Neural crest cell (in vitro differentiated cells): ENCODE measurements around the gene ATP11A. TPM values are rescaled to one million over a fixed set of nuclear protein-coding genes. Genes with fewer than 3 reads are reported as not detected.
"Not testable (repeated sequence)": the region's sequence is repeated elsewhere in the genome, so short reads cannot be mapped to it uniquely, and the experiment has no call there.

Source experiments
- DNase-seq: peaks from one replicate; pipeline ENCODE4 v3.0.0; 2021; ENCODE audit warnings: low read depth, mixed read lengths, low spot score
- H3K27ac Mint-ChIP-seq: one replicate; pipeline ENCODE4 v1.8.0; 2021; ENCODE audit warnings: mild to moderate bottlenecking, mixed read lengths; ENCODE audit not compliant: unreplicated experiment
- H3K27me3 Mint-ChIP-seq: 2 replicates; pipeline ENCODE4 v1.8.0; 2021; ENCODE audit warnings: low read depth, mild to moderate bottlenecking, mixed read lengths
- H3K36me3 Mint-ChIP-seq: 2 replicates; pipeline ENCODE4 v1.8.0; 2021; ENCODE audit warnings: low read depth, mild to moderate bottlenecking, mixed read lengths
- H3K4me1 Mint-ChIP-seq: 2 replicates; pipeline ENCODE4 v1.8.0; 2021; ENCODE audit warnings: mixed read lengths
- H3K4me3 Mint-ChIP-seq: one replicate; pipeline ENCODE4 v1.8.0; 2021; ENCODE audit warnings: mild to moderate bottlenecking, mixed read lengths
- H3K9me3 Mint-ChIP-seq: 2 replicates; pipeline ENCODE4 v1.8.0; 2021; ENCODE audit warnings: mixed read lengths
- total RNA-seq: library from RNA; stranded (reverse); gene quantifications from 2 replicates; pipeline ENCODE4 v1.2.1, GENCODE V29; 2021
- TF ChIP-seq, protein P1 (sequence below): fragments of 200-600 bp; sonication (generic); conservative IDR thresholded peaks from 2 replicates; pipeline ENCODE4 v1.5.0; 2021; ENCODE audit warnings: antibody characterized with exemption, mild to moderate bottlenecking

ATP11A gene
- total RNA-seq, 1 donor from 2014 or later: 97.4 TPM

DNA sequence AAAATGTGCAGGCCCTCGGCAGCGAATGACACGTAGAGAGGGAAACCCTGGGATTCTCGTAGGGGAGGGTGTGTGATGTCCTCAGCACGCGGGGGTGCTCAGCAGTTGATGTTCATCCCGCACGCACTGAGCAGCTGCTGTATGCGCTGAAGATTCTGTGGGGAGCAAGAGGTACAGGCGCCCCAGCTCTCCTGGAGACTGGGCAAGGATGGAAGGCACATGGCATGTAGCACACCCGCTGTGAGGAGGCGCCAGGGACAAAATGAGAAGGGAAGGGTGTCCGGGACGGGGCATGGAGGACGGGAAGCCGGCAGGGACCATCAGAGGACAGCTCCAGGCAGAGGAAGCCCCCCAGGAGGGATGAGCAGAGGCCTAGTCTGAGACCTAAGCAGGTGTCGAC lies 15.4 kb downstream of the ATP11A start:
- Mint-ChIP-seq H3K27ac (peak overlapping the region; percentile 19), H3K36me3 (peaks cover 5% of the 10 kb centered on the region)
- TF ChIP-seq, protein P1, sequence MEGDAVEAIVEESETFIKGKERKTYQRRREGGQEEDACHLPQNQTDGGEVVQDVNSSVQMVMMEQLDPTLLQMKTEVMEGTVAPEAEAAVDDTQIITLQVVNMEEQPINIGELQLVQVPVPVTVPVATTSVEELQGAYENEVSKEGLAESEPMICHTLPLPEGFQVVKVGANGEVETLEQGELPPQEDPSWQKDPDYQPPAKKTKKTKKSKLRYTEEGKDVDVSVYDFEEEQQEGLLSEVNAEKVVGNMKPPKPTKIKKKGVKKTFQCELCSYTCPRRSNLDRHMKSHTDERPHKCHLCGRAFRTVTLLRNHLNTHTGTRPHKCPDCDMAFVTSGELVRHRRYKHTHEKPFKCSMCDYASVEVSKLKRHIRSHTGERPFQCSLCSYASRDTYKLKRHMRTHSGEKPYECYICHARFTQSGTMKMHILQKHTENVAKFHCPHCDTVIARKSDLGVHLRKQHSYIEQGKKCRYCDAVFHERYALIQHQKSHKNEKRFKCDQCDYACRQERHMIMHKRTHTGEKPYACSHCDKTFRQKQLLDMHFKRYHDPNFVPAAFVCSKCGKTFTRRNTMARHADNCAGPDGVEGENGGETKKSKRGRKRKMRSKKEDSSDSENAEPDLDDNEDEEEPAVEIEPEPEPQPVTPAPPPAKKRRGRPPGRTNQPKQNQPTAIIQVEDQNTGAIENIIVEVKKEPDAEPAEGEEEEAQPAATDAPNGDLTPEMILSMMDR: no peak

DNA sequence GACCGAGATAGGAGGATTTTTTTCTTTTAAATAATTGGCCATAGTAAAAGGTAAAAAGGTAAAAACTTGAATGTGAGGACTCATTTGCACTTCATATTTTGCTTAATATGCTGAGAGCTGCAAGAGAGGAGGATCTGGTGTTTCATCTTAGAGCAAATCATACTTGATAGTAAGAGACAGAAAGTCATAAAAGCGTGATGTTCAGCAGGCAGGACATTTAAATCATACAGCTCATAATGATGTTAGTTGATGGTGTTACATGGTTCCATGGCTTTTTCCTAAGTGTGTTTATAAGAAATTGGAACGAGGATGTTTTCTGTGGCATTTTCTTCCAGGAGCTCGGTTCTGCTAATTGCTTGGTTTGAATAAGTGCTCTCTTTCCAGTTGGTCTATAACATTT lies 16.3 kb downstream of the ATP11A start:
- Mint-ChIP-seq H3K27me3 (no peaks in the 10 kb centered on the region), H3K27ac (no peak overlapping the region), H3K4me1 (peaks cover 58% of the 10 kb centered on the region), H3K36me3 (peaks cover 5% of the 10 kb centered on the region), H3K9me3 (no peaks in the 10 kb centered on the region), H3K4me3 (no peak overlapping the region)
- DNase-seq: no peak
- TF ChIP-seq, protein P1: no peak

More for the DNA sequence above, 15.4 kb downstream of the ATP11A start:
- Mint-ChIP-seq H3K4me3 (no peak overlapping the region), H3K4me1 (peaks cover 51% of the 10 kb centered on the region), H3K27me3 (no peaks in the 10 kb centered on the region), H3K9me3 (no peaks in the 10 kb centered on the region)
- DNase-seq: no peak

DNA sequence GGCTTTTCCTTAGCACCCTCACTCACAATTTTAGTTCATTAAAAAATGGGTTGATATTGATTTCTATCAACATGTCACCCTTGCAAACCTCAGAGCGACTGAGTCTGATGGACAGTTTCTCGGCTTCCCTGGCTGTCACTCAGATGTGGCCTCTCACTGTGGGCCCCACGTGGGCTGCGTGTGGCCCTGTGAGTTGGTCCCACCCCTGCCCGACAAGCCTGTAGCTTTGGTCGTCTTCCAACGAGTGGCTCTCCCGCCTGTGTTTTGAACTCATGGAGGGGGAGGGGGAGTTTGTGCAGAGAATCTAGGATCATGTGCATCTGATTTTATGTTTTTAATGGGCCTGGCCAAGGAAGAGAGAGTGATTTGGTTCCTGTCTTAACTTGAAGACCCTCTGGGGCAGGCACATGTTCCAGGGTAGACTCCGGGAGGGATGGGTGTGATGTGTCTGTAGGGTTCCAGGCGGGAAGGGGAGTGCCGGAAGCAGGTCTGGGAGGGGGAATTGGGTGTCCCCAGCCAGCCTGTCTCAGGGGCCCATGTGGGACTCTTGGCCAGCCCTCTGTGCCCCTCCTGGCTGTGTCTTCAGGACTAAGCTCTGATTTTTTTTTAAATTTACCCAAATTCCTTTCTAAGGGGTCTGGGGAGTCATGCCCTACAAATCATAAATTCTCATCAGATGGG lies 18.9 kb downstream of the ATP11A start:
- peaks cover 66% of the 10 kb centered on the region for H3K4me1 Mint-ChIP-seq
- DNase-seq: no peak
- H3K9me3 Mint-ChIP-seq: no peaks in the 10 kb centered on the region
- H3K4me3 Mint-ChIP-seq: no peak overlapping the region
- H3K27me3 Mint-ChIP-seq: no peaks in the 10 kb centered on the region
- TF ChIP-seq, protein P1: no peak
- H3K36me3 Mint-ChIP-seq: peaks cover 2% of the 10 kb centered on the region
- H3K27ac Mint-ChIP-seq: no peak overlapping the region

DNA sequence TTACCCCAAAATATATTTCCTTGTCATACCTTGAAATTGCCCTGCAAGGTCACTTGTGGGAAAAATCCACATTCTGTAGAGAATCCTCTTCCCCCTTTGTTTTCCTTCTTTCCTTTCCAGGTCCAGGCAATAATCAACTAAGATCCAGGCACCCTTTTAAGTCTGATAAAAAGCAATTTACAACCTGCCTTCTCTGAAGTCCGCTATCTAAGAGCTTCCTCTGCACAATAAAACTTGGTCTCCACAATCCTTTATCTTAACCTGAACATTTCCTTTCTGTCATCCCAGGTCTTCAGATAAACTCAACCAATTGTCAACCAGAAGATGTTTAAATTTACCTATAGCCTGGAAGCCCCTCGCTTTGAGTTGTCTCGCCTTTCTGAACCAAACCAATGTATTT lies 19.5 kb downstream of the ATP11A start:
- not testable (repeated sequence) for H3K27ac Mint-ChIP-seq, H3K9me3 Mint-ChIP-seq, H3K27me3 Mint-ChIP-seq, H3K4me3 Mint-ChIP-seq, H3K36me3 Mint-ChIP-seq, DNase-seq
- H3K4me1 Mint-ChIP-seq: peaks cover 64% of the 10 kb centered on the region

DNA sequence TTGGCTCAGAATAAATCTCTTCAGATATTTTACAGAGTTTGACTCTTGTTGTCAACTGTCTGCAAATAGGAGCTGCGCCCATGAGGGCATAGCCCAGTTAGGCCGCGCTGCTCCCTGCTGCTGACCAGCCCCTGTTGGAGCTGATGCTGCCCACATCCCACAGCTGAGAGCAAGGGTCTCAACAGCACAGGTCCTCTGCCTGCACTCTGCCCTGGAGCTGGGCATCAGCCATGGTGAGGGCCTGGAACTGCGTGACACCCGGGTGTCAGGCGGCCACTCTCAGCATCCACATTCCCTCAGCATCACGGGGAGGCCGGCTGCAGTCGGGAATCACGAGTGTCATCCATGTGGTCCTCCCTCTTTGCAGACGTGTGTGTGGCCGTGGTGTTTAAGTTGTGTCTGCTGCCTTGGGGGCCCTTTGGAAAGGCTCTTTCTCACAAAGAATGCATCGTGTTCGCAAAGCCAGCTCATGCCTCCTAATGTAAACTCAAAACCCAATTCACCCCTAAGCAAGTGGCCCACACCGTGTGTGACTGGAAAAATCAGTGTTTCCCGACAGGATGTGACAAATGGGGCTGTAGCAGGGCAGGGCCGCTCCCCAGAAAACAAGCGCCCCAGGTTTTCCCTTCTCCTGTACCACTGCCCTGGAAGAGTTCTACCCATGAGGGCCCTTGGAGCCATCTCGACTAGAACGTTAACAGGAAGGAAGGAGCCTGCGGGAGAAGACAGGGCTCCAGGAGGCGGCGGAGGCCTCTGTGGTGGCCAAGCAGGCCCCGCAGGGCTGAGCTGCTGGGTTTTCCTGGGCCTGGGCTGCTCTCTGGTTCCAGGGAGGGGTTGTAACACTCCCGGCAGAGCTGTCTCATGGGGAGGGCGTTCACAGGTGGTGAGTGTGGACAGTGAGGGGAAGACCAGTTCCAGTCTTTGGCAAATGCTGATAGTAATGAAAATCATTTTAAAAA lies 20.3 kb downstream of the ATP11A start:
- TF ChIP-seq, protein P1: no peak
- peaks cover 63% of the 10 kb centered on the region for H3K4me1 Mint-ChIP-seq
- peak overlapping the region; percentile 43 for H3K27ac Mint-ChIP-seq
- peaks cover 6% of the 10 kb centered on the region for H3K36me3 Mint-ChIP-seq
- no peak overlapping the region for H3K4me3 Mint-ChIP-seq
- no peak for DNase-seq
- no peaks in the 10 kb centered on the region for H3K27me3 Mint-ChIP-seq
- H3K9me3 Mint-ChIP-seq: no peaks in the 10 kb centered on the region
